GM21515 (cell line): ENCODE results near the gene UNC93A.
"Not testable (repeated sequence)": the region's sequence is repeated elsewhere in the genome, so short reads cannot be mapped to it uniquely, and the experiment has no call there.

Experiments
- ATAC-seq: cut with Tn5 transposase; IDR thresholded peaks from one replicate; pipeline ENCODE4 v1.9.1; 2021; ENCODE audit not compliant: unreplicated experiment

Gene UNC93A

GRCh38 chr6:167309355-167310192 lies 18.5 kb downstream of the UNC93A start:
- ATAC-seq: not testable (repeated sequence)

GRCh38 chr6:167311286-167311685 lies 20.2 kb downstream of the UNC93A start:
- ATAC-seq: no peak

GRCh38 chr6:167311691-167312090 lies 20.6 kb downstream of the UNC93A start:
- ATAC-seq: not testable (repeated sequence)

GRCh38 chr6:167314180-167314821 lies 23.2 kb downstream of the UNC93A start:
- ATAC-seq: no peak

- ATAC-seq: no peak
These were observed 26.1 kb downstream of the UNC93A start for GRCh38 chr6:167317172-167317571.

GRCh38 chr6:167318354-167318753 lies 27.2 kb downstream of the UNC93A start:
- not testable (repeated sequence) for ATAC-seq

GRCh38 chr6:167318856-167319255 lies 27.7 kb downstream of the UNC93A start:
- ATAC-seq: not testable (repeated sequence)

- ATAC-seq: not testable (repeated sequence)
These were observed 29.0 kb downstream of the UNC93A start for GRCh38 chr6:167319856-167320753.

- ATAC-seq: not testable (repeated sequence)
These were observed 29.6 kb downstream of the UNC93A start for GRCh38 chr6:167320754-167321056.

GRCh38 chr6:167321185-167321584 lies 30.1 kb downstream of the UNC93A start:
- not testable (repeated sequence) for ATAC-seq

GRCh38 chr6:167323111-167323510 lies 32.0 kb downstream of the UNC93A start:
- no peak for ATAC-seq

- no peak for ATAC-seq
These were observed 33.0 kb downstream of the UNC93A start for GRCh38 chr6:167324111-167324510.

GRCh38 chr6:167325766-167326165 lies 34.7 kb downstream of the UNC93A start:
- no peak for ATAC-seq

GRCh38 chr6:167327391-167327790 lies 36.3 kb downstream of the UNC93A start:
- no peak for ATAC-seq

- no peak for ATAC-seq
These were observed 37.0 kb downstream of the UNC93A start for GRCh38 chr6:167328086-167328485.

- no peak for ATAC-seq
These were observed 37.9 kb downstream of the UNC93A start for GRCh38 chr6:167329014-167329413.

GRCh38 chr6:167330750-167331149 lies 39.6 kb downstream of the UNC93A start:
- no peak for ATAC-seq

GRCh38 chr6:167331565-167331964 lies 40.5 kb downstream of the UNC93A start:
- ATAC-seq: no peak

- no peak for ATAC-seq
These were observed 45.9 kb downstream of the UNC93A start for GRCh38 chr6:167336844-167337630.

GRCh38 chr6:167337675-167338449 lies 46.7 kb downstream of the UNC93A start:
- ATAC-seq: no peak
